Nephron progenitor cell (in vitro differentiated cells): ENCODE measurements around the gene MED8.

ENCODE experiments used
- DNase-seq: peaks from one replicate; pipeline ENCODE4 v3.0.0; 2021
- H3K27ac Mint-ChIP-seq: 2 replicates; pipeline ENCODE4 v1.8.0; 2021; ENCODE audit warnings: mild to moderate bottlenecking, moderate library complexity, mixed read lengths
- H3K27me3 Mint-ChIP-seq: 2 replicates; pipeline ENCODE4 v1.8.0; 2021; ENCODE audit warnings: mild to moderate bottlenecking, low read depth, mixed read lengths; ENCODE audit not compliant: poor library complexity
- H3K36me3 Mint-ChIP-seq: 2 replicates; pipeline ENCODE4 v1.8.0; 2021; ENCODE audit warnings: low read depth, mixed read lengths
- H3K4me1 Mint-ChIP-seq: 2 replicates; pipeline ENCODE4 v1.8.0; 2021; ENCODE audit warnings: mixed read lengths
- H3K4me3 Mint-ChIP-seq: 2 replicates; pipeline ENCODE4 v1.8.0; 2021; ENCODE audit warnings: mild to moderate bottlenecking, moderate library complexity, mixed read lengths
- H3K9me3 Mint-ChIP-seq: 2 replicates; pipeline ENCODE4 v1.8.0; 2021; ENCODE audit warnings: mild to moderate bottlenecking, moderate library complexity, mixed read lengths
- TF ChIP-seq, protein P1 (sequence below): fragments of 200-600 bp; sonication (generic); IDR thresholded peaks from 2 replicates; pipeline ENCODE4 v1.5.0; 2021; ENCODE audit warnings: antibody characterized with exemption

The MED8 gene, protein sequence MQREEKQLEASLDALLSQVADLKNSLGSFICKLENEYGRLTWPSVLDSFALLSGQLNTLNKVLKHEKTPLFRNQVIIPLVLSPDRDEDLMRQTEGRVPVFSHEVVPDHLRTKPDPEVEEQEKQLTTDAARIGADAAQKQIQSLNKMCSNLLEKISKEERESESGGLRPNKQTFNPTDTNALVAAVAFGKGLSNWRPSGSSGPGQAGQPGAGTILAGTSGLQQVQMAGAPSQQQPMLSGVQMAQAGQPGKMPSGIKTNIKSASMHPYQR

DNA sequence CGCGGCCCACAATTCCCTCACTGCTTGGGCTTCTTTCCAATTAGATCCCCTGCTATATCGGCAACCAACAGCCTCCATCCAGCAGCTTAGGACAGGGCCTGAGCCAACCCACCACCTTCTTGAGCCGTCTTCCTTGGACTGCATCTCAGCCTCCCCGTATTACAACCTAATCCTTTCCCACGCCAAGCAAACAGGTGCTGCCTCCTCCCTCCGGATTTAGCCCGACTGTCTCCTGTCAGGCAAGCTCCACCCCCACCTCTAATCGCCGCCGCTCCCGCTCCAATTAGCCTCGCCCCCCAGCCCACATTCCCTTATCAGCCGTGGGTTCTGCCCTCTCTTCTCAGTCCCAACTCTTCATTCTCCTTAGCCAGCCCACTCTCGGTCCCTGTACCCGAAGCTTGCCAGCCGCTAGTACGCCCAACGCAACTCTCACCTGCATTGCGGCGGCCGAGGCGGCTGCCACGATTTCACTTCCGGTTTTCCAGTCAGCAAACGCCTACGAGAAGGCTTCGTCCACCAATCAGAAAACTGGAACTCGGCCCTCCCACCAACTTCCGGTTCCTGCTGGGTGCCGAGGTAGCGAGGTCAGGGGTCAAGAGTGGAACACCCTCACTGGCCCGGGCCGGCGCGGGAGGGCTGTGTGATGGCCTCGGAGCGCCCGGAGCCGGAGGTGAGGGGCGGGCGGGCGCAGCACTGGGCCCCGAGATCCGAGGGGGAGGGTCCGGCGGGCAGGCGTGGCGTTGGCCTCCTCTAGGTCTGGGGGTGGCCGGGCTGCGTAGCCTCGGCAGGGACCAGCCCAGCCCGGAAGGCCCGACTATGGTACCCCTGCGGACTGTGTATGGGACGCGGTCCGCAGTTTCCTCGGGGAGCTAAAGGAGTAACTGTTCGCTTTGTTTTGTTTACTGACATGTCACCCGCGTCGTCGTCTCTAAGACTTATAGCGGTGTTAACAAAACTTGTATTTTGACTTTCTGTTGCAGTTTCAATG lies at the start of gene MED8, which contains the start of gene SZT2:
TSS of gene MED8 (minus strand) at position 475 of the 988 bp plus-strand sequence. CDS start at position 439, 36 bp downstream.
TSS of gene SZT2 (plus strand) at position 574 of the 988 bp plus-strand sequence. CDS start at position 644, 70 bp downstream.
- peak within 1 kb of the TSS; percentile 97 for H3K27ac Mint-ChIP-seq
- DNase-seq = peak; percentile 96
- H3K27me3 Mint-ChIP-seq = no peaks in the 10 kb centered on the region
- peak within 1 kb of the TSS; percentile 99 for H3K4me3 Mint-ChIP-seq
- peaks cover 14% of the 10 kb centered on the region for H3K36me3 Mint-ChIP-seq
- peaks cover 24% of the 10 kb centered on the region for H3K4me1 Mint-ChIP-seq
- H3K9me3 Mint-ChIP-seq = no peaks in the 10 kb centered on the region
- TF ChIP-seq, protein P1, sequence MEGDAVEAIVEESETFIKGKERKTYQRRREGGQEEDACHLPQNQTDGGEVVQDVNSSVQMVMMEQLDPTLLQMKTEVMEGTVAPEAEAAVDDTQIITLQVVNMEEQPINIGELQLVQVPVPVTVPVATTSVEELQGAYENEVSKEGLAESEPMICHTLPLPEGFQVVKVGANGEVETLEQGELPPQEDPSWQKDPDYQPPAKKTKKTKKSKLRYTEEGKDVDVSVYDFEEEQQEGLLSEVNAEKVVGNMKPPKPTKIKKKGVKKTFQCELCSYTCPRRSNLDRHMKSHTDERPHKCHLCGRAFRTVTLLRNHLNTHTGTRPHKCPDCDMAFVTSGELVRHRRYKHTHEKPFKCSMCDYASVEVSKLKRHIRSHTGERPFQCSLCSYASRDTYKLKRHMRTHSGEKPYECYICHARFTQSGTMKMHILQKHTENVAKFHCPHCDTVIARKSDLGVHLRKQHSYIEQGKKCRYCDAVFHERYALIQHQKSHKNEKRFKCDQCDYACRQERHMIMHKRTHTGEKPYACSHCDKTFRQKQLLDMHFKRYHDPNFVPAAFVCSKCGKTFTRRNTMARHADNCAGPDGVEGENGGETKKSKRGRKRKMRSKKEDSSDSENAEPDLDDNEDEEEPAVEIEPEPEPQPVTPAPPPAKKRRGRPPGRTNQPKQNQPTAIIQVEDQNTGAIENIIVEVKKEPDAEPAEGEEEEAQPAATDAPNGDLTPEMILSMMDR = no peak

DNA sequence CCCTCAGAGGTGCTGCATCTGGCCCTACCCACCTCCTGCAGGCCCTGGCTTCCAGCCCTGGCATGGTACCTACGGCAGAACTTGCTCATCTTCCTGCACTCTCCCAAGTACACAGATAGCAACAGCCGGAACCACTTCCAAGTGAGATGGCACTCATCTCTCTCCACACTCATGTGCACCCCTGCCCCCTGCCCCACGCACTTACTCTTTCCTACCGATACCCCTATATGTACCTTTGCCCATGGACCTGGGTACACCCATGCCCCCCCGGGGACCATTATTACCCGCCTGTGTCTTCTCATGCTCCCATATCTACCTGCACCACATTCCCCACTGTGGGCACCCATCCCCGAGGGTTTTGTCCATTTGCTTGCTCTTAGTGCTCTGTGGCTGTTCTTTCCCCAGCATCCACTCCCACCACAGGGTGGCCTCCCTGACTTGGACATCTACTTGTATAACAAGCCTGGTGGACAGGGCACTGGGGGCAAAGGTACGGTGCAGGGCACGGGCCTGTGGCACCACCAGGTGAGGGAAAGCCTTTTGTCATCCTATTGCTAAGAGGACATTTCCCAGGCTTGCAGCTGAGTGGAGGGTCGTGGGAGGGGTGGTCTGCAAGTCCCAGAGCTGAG lies 49.5 kb upstream of the MED8 start:
- Mint-ChIP-seq H3K4me1 (peaks cover 14% of the 10 kb centered on the region), H3K4me3 (no peak overlapping the region), H3K9me3 (no peaks in the 10 kb centered on the region), H3K27ac (no peak overlapping the region), H3K36me3 (peaks cover 22% of the 10 kb centered on the region), H3K27me3 (peaks cover 4% of the 10 kb centered on the region)
- DNase-seq = no peak
- TF ChIP-seq, protein P1 = no peak

DNA sequence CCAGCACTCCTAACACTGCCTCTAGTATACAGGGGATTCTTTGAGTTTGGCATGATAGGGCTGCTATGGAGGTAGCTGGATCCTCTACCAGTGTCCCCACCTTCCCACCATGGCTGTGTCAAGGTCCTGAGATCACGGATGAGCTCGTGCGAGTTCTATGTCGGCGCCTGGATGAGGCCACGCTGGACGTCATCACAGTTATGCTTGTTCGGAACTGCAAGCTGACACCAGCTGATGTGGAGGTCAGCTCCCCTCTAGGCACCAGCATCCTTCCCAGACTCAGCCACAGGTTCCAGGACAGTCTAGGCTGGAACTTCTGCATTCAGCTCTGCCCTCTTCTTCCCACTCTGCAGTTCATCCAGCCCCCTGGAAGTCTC lies 49.0 kb upstream of the MED8 start:
- DNase-seq = no peak
- H3K36me3 Mint-ChIP-seq = peaks cover 22% of the 10 kb centered on the region
- H3K27me3 Mint-ChIP-seq = peaks cover 4% of the 10 kb centered on the region
- no peak overlapping the region for H3K27ac Mint-ChIP-seq
- TF ChIP-seq, protein P1 = no peak
- no peak overlapping the region for H3K4me3 Mint-ChIP-seq
- H3K9me3 Mint-ChIP-seq = no peaks in the 10 kb centered on the region
- peaks cover 14% of the 10 kb centered on the region for H3K4me1 Mint-ChIP-seq

DNA sequence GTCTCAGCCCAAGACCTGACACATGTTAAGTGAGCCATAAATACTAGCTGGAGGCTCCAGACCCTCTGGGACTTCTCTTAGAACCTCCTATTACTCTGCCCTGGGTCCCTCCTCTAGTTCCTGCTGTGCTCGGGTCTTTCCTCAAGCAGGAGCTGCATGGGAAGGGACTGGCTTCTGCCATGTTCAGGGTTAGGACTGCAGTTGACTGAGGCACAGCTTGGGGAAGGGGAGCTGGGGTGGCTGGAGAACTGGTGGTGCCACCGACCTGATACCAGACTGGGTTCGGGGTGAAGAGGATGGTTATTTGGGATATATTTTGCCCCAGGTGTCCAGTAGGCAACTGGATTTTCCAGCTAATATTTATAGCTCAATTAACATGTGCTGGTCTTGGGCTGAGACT lies 48.4 kb upstream of the MED8 start:
- H3K9me3 Mint-ChIP-seq = no peaks in the 10 kb centered on the region
- no peak overlapping the region for H3K4me3 Mint-ChIP-seq
- H3K36me3 Mint-ChIP-seq = peaks cover 26% of the 10 kb centered on the region
- peaks cover 4% of the 10 kb centered on the region for H3K27me3 Mint-ChIP-seq
- DNase-seq = no peak
- peaks cover 14% of the 10 kb centered on the region for H3K4me1 Mint-ChIP-seq
- TF ChIP-seq, protein P1 = no peak
- no peak overlapping the region for H3K27ac Mint-ChIP-seq

DNA sequence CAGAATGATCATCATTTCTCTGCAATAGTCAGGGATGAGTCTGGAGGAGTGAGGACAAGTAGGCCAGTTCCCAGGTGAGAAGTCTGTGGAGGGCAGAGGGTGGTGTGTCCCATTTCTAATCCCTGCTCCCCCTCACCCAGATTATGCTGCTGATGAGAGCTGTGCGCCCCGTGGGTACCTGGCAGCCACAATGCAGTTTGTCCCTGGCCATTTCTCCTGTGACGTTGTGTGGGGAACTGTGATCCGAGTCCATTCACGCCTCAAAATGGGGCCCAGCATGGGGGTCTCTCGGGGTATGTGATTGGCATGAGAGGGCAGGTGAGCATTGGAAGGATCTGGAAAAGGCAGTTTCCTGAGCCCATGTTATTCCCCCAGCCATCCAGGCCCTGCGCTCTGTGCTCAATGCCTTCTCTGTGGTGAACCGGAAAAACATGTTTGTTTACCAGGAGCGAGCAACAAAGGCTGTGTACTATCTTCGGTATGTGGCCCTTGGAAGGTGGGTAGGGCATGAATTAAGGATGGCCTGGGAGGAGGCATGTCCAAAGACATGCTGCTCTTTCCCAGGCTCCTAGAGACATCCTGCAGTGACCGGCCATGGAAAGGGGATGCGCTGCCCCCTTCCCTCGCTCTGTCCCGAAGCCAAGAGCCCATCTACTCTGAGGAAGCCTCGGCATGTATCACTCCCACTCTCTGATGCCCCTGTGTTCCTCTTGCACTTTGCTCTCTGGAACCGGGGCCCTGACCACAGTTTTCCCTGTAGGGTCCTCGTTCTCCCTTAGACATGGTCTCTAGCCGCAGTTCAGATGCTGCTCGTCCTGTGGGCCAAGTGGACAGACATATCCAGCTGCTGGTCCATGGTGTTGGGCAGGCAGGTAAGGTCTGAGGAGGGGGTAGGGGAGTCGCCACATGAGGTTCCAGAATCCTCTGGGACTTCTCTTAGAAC lies 47.7 kb upstream of the MED8 start:
- TF ChIP-seq, protein P1 = no peak
- Mint-ChIP-seq H3K36me3 (peaks cover 27% of the 10 kb centered on the region), H3K4me1 (peaks cover 14% of the 10 kb centered on the region), H3K27me3 (peaks cover 4% of the 10 kb centered on the region), H3K27ac (peak overlapping the region; percentile 62), H3K9me3 (no peaks in the 10 kb centered on the region), H3K4me3 (no peak overlapping the region)
- DNase-seq = no peak
